G401.6 (cell line): ENCODE results near the gene MMP26.

Experiments
- FAIRE-seq: peaks from 2 replicates; lab custom pipeline; 2012; peaks lifted over from hg19 to GRCh38; lab: Jason Lieb, UNC

The MMP26 gene

GRCh38 chr11:4704054-4704789, at the start of gene MMP26:
MMP26 (plus strand) TSS chr11:4704784.
- FAIRE-seq: no peak

- FAIRE-seq: no peak
These were observed 45.7 kb upstream of the MMP26 start for GRCh38 chr11:4658629-4659445.

- FAIRE-seq: no peak
These were observed 41.7 kb upstream of the MMP26 start for GRCh38 chr11:4662876-4663275.

GRCh38 chr11:4664183-4664582, 40.4 kb upstream of the MMP26 start:
- no peak for FAIRE-seq

GRCh38 chr11:4664786-4665185, 39.8 kb upstream of the MMP26 start:
- no peak for FAIRE-seq

GRCh38 chr11:4665424-4665823, 39.2 kb upstream of the MMP26 start:
- FAIRE-seq: no peak

GRCh38 chr11:4671741-4672140, 32.8 kb upstream of the MMP26 start:
- FAIRE-seq: no peak

GRCh38 chr11:4672470-4672869, 32.1 kb upstream of the MMP26 start:
- FAIRE-seq: no peak

GRCh38 chr11:4673781-4674180, 30.8 kb upstream of the MMP26 start:
- no peak for FAIRE-seq

- FAIRE-seq: no peak
These were observed 26.6 kb upstream of the MMP26 start for GRCh38 chr11:4677948-4678347.

- no peak for FAIRE-seq
These were observed 24.2 kb upstream of the MMP26 start for GRCh38 chr11:4680341-4680740.

- no peak for FAIRE-seq
These were observed 21.8 kb upstream of the MMP26 start for GRCh38 chr11:4682623-4683419.

- FAIRE-seq: no peak
These were observed 19.8 kb upstream of the MMP26 start for GRCh38 chr11:4684631-4685285.

GRCh38 chr11:4695442-4695841, 9.1 kb upstream of the MMP26 start:
- no peak for FAIRE-seq

- FAIRE-seq: no peak
These were observed 7.0 kb upstream of the MMP26 start, which contains the start of gene OR51E2 for GRCh38 chr11:4697585-4697984. OR51E2 (minus strand) TSS chr11:4697853; CDS start chr11:4682711, 15,142 bp downstream.

GRCh38 chr11:4699697-4700435, 4.7 kb upstream of the MMP26 start:
- no peak for FAIRE-seq

GRCh38 chr11:4700436-4700820, 4.2 kb upstream of the MMP26 start:
- no peak for FAIRE-seq

- FAIRE-seq: no peak
These were observed 278 bp downstream of the MMP26 start for GRCh38 chr11:4704790-4705334.

GRCh38 chr11:4713241-4713640, 8.7 kb downstream of the MMP26 start:
- FAIRE-seq: no peak

- FAIRE-seq: no peak
These were observed 9.7 kb downstream of the MMP26 start for GRCh38 chr11:4714300-4714699.
